B cell (primary cell): ENCODE data around the gene CPLX3. TPM values are rescaled to one million over a fixed set of nuclear protein-coding genes. Genes with fewer than 3 reads are reported as not detected.
A peak's percentile ranks its signal among the peaks of the same experiment; 100 is the strongest.

ENCODE experiments used
- ATAC-seq: fragments of 200-7000 bp; cut with Tn5 transposase; one replicate; pipeline ENCODE4 v1.10.0; 2021; ENCODE audit warnings: low read depth, mild to moderate bottlenecking, moderate number of reproducible peaks, moderate library complexity
- CTCF ChIA-PET: fragments of 350-600 bp; sonication (Branson Sonifier 250); formaldehyde crosslinking; loops from one replicate; lab custom pipeline; 2021; ENCODE audit warnings: antibody characterized with exemption, inconsistent platforms; lab: Charles Lee
- POLR2A ChIA-PET: fragments of 350-600 bp; sonication (Branson Sonifier 250); formaldehyde crosslinking; loops from one replicate; lab custom pipeline; 2021; ENCODE audit warnings: antibody characterized with exemption; lab: Charles Lee
- DNase-seq: peaks from one replicate; pipeline ENCODE4 v3.0.0; 2013
- H2AFZ ChIP-seq: 2 replicates; pipeline ENCODE4 v1.6.1; 2012; ENCODE audit warnings: mild to moderate bottlenecking, low read depth, low read length; ENCODE audit not compliant: insufficient read depth, poor library complexity, severe bottlenecking
- H3K27ac ChIP-seq, 2 donors: 1 replicate in 1 of 2; 2 replicates in 1 of 2; pipeline ENCODE4 v1.5.1; 2012 to 2013; ENCODE audit warnings: low read length in 2 of 2, mild to moderate bottlenecking in 2 of 2, moderate library complexity in 1 of 2
- H3K27me3 ChIP-seq, 4 experiments: fragments of 200-600 bp in 1 of 4; sonication (generic) in 1 of 4; replicated peaks in 1 of 4; 1 replicate in 2 of 4; 2 replicates in 2 of 4; pipeline versions ENCODE4 v1.6.1 to v1.7.0; 2013 to 2016; ENCODE audit warnings: low read length in 3 of 4, mild to moderate bottlenecking in 2 of 4, mixed read lengths in 1 of 4, moderate library complexity in 1 of 4; ENCODE audit not compliant: insufficient read depth in 4 of 4, control insufficient read depth in 3 of 4; ENCODE audit errors: control extremely low read depth in 1 of 4
- H3K36me3 ChIP-seq, 2 experiments: replicated peaks in 1 of 2; 1 replicate in 1 of 2; 2 replicates in 1 of 2; pipeline versions ENCODE4 v1.6.1 to v1.7.1; 2013; ENCODE audit warnings: low read length in 1 of 2; ENCODE audit not compliant: insufficient read depth in 2 of 2, control insufficient read depth in 1 of 2; ENCODE audit errors: control extremely low read depth in 1 of 2, extremely low read depth in 1 of 2
- H3K4me1 ChIP-seq, 2 donors: fragments of 200-600 bp in 1 of 2; sonication (generic) in 1 of 2; 1 replicate in 1 of 2; 2 replicates in 1 of 2; pipeline versions ENCODE4 v1.5.1 to v1.6.1; 2013 to 2017; ENCODE audit warnings: low read length in 2 of 2; ENCODE audit not compliant: control insufficient read depth in 2 of 2, insufficient read depth in 2 of 2
- H3K4me2 ChIP-seq: replicated peaks from 2 replicates; pipeline ENCODE3; 2012; ENCODE audit warnings: mild to moderate bottlenecking, low read depth, low read length; ENCODE audit not compliant: poor library complexity, severe bottlenecking
- H3K4me3 ChIP-seq, 5 experiments: fragments of 200-600 bp in 1 of 5; sonication (generic) in 1 of 5; 1 replicate in 3 of 5; 2 replicates in 2 of 5; pipeline versions ENCODE4 v1.5.1 to v1.7.0; 2011 to 2016; ENCODE audit warnings: low read length in 4 of 5, mild to moderate bottlenecking in 4 of 5, low read depth in 2 of 5, control low read depth in 1 of 5, moderate library complexity in 1 of 5; ENCODE audit not compliant: insufficient read depth in 1 of 5; ENCODE audit errors: control extremely low read depth in 1 of 5, extremely low read depth in 1 of 5
- H3K79me2 ChIP-seq: fragments of 200-600 bp; sonication (generic); one replicate; pipeline ENCODE4 v1.6.0; 2016; ENCODE audit warnings: low read length; ENCODE audit not compliant: control insufficient read depth, insufficient read depth
- H3K9ac ChIP-seq: fragments of 200-600 bp; sonication (generic); 2 replicates; pipeline ENCODE4 v1.6.1; 2017; ENCODE audit warnings: mild to moderate bottlenecking, low read length, moderate library complexity
- H3K9me3 ChIP-seq, 3 donors: one replicate each; pipeline versions ENCODE4 v1.6.1 to v1.7.1; 2013; ENCODE audit warnings: low read length in 2 of 3; ENCODE audit not compliant: control insufficient read depth in 2 of 3, insufficient read depth in 1 of 3; ENCODE audit errors: control extremely low read depth in 1 of 3
- H4K20me1 ChIP-seq: 2 replicates; pipeline ENCODE4 v1.6.0; 2012; ENCODE audit warnings: mild to moderate bottlenecking, low read length; ENCODE audit not compliant: insufficient read depth, control insufficient read depth, poor library complexity, severe bottlenecking
- H3K27ac Mint-ChIP-seq: one replicate; pipeline ENCODE4 v1.8.0; 2021; ENCODE audit warnings: mixed read lengths
- H3K27me3 Mint-ChIP-seq: one replicate; pipeline ENCODE4 v1.8.0; 2021; ENCODE audit warnings: mixed read lengths
- H3K4me1 Mint-ChIP-seq: one replicate; pipeline ENCODE4 v1.8.0; 2021; ENCODE audit warnings: mixed read lengths
- H3K4me3 Mint-ChIP-seq: one replicate; pipeline ENCODE4 v1.8.0; 2021; ENCODE audit warnings: mixed read lengths
- H3K9me3 Mint-ChIP-seq: one replicate; pipeline ENCODE4 v1.8.0; 2022; ENCODE audit warnings: mixed read lengths; ENCODE audit not compliant: insufficient read depth
- CTCF ChIP-seq: fragments of 200-600 bp; IDR thresholded peaks from one replicate; pipeline ENCODE4 v1.8.0; 2022; ENCODE audit warnings: antibody characterized with exemption, mild to moderate bottlenecking
- EZH2 ChIP-seq: IDR thresholded peaks from 2 replicates; pipeline ENCODE4 v1.6.1; 2012; ENCODE audit warnings: borderline replicate concordance, low read depth, mild to moderate bottlenecking, moderate library complexity, low read length; ENCODE audit not compliant: insufficient read depth, poor library complexity, severe bottlenecking
- WGBS: methylation state at CpG from one replicate; pipeline ENCODE4 v1.1.5; 2013; ENCODE audit warnings: missing lambda C conversion rate; ENCODE audit not compliant: insufficient coverage; 5-methylcytosine and 5-hydroxymethylcytosine counted together
- intact Hi-C: fragments of 100-400 bp; cut with micrococcal nuclease; formaldehyde crosslinking; loops from one replicate; pipeline ENCODE4 v1.10.0; 2022
- polyA plus RNA-seq: library from polyadenylated mRNA; depleted of rRNA; stranded (reverse); fragments of >200 nt; gene quantifications from 2 replicates; pipeline ENCODE4 v1.2.3, GENCODE V29; 2012
- total RNA-seq, 2 donors: library from RNA; stranded (reverse); fragments of 120-200 nt in 1 of 2; gene quantifications; 1 replicate in 1 of 2; 2 replicates in 1 of 2; pipeline versions ENCODE4 v1.2.3 to v1.2.4, GENCODE V29; 2013 to 2022

CPLX3 gene
- total and polyA plus RNA-seq, 2 donors (not counting 1 experiment from before 2014, with no cell fraction given) = 0.60 TPM; not detected in 1

- intact Hi-C loops = no loop called here
- H3K27me3 ChIP-seq = no peaks in the 10 kb centered on the region
- no peak overlapping the region for H3K4me3 ChIP-seq
- H2AFZ ChIP-seq = no peak overlapping the region
- POLR2A ChIA-PET = interaction anchor here (0.6 kb wide), 1 partner anchor 10 kb away, joined by 3 read pairs; no protein-coding TSS in a partner anchor
- WGBS = 92% methylated on average over 1 of the region's 2 CpGs
- H4K20me1 ChIP-seq = peaks cover 91% of the 10 kb centered on the region
- H3K36me3 ChIP-seq = peaks cover 0 to 17% of the 10 kb centered on the region in 2 experiments
- H3K79me2 ChIP-seq = peaks cover 93% of the 10 kb centered on the region
- H3K9ac ChIP-seq = no peak overlapping the region
- CTCF ChIA-PET = interaction anchor here (7.3 kb wide), 1 partner anchor 36 kb away, joined by 40 read pairs; no protein-coding TSS in a partner anchor
- peaks cover 32 to 34% of the 10 kb centered on the region in 2 donors for H3K4me1 ChIP-seq
- no peak for ATAC-seq
- no peak overlapping the region for H3K4me3 Mint-ChIP-seq
- H3K27me3 Mint-ChIP-seq = no peaks in the 10 kb centered on the region
- no peaks in the 10 kb centered on the region for H3K9me3 ChIP-seq
- DNase-seq = no peak
- H3K27ac Mint-ChIP-seq = peak overlapping the region; percentile 60
- H3K9me3 Mint-ChIP-seq = no peaks in the 10 kb centered on the region
- no peak overlapping the region for H3K27ac ChIP-seq
- TF ChIP-seq CTCF (no peak), EZH2 (no peak)
- no peak overlapping the region for H3K4me2 ChIP-seq
- H3K4me1 Mint-ChIP-seq = peaks cover 59% of the 10 kb centered on the region
Observed at GRCh38 chr15:74865316-74865715, 38.9 kb downstream of the CPLX3 start.

DNA sequence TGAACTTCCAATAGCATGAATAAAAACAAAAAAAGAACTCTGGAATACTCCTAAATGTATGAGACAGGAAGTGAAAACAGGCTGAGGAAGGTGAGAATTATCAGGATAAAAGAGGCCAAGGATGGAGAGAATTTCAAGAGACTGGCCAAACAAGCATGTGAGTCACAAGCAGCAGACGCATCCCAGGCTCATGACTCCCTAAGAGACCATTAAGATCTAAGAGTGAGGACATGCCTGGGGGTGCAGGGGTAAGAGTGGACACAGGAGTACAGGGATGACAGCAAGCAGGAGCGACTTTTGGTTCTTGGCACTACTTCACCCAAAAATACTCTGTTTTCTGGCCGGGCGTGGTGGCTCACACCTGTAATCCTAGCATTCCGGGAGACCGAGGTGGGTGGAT, 39.7 kb downstream of the CPLX3 start:
- 96% methylated on average over 6 of the region's 6 CpGs for WGBS
- CTCF ChIA-PET = interaction anchor here (1.2 to 7.3 kb wide), 2 partner anchors 35 to 95 kb away, joined by 5 to 40 read pairs; no protein-coding TSS in a partner anchor
- peaks cover 93% of the 10 kb centered on the region for H3K79me2 ChIP-seq
- H3K27ac ChIP-seq = no peak overlapping the region
- no peak overlapping the region for H2AFZ ChIP-seq
- no peak for ATAC-seq
- no peak overlapping the region for H3K4me3 ChIP-seq
- intact Hi-C loops = no loop called here
- Mint-ChIP-seq H3K4me1 (peaks cover 67% of the 10 kb centered on the region), H3K27ac (peak overlapping the region; percentile 67), H3K9me3 (no peaks in the 10 kb centered on the region), H3K27me3 (no peaks in the 10 kb centered on the region), H3K4me3 (no peak overlapping the region)
- TF ChIP-seq CTCF (no peak), EZH2 (no peak)
- peaks cover 40 to 41% of the 10 kb centered on the region in 2 donors for H3K4me1 ChIP-seq
- H3K9ac ChIP-seq = no peak overlapping the region
- POLR2A ChIA-PET = no interaction called here
- H4K20me1 ChIP-seq = peaks cover 91% of the 10 kb centered on the region
- no peaks in the 10 kb centered on the region for H3K27me3 ChIP-seq
- H3K9me3 ChIP-seq = no peaks in the 10 kb centered on the region
- peaks cover 0 to 19% of the 10 kb centered on the region in 2 experiments for H3K36me3 ChIP-seq
- DNase-seq = no peak
- no peak overlapping the region for H3K4me2 ChIP-seq
